HG03108 (cell line): ENCODE measurements around the gene FBXO36.

ENCODE experiments used
- ATAC-seq: cut with Tn5 transposase; IDR thresholded peaks from one replicate; pipeline ENCODE4 v1.9.1; 2021; ENCODE audit warnings: moderate library complexity; ENCODE audit not compliant: unreplicated experiment

Gene FBXO36

DNA sequence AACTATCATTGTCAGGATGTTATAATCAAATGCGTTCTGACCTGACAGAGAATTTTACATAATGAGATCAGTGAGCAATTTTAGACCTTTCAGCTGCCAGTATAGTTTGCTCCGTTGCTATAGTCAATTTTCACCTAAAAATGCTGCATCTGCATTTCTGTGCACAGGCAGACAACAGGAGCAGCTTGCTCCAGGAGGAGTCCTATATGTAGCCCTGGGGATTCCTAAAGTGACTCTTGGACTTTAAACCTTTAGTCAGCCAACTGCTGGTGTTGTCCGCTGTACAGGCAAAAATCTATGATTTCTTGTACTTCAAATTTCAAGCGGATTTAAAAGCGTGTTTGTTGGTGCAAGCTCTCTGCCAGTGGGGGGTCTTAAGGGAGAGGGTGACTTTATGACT, 120.7 kb downstream of the FBXO36 start:
- no peak for ATAC-seq

DNA sequence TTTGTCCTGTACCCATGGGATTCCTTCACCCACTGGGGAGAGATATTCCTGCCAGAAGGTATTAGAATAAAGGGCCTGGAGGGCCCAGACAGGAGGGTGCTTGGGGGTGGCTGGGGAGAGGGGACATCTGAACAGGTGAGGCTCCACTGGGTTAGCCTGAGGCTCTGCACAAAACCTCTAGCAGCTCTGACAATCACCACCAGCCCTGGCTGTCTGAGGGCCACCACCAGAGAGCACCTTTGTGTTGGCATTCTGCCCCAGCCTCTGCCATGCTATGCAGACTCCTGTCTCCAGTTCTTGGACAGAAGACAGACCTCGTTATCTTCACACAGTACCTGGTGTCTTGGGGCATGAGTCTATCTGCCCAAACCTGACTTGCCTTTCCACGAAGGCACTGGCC, 121.2 kb downstream of the FBXO36 start:
- ATAC-seq, result no peak

DNA sequence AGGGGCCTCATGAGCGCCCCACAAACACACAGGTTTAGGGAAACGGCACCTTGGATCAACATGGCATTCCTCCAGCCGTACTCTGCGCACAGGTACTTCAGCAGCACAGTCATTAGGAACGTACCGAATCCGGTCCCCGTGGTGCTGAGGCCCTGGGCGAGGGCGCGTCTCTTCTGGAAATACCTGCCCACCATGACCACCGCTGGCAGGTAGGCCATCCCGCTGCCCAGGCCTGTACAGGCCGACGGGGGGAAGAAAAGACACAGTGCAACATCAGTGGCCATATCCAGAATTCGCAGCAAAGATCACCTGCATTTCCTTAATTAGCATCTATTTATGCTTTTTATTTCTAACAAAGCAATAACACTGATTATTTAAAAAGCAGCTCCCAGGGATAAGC, 124.2 kb downstream of the FBXO36 start:
- no peak for ATAC-seq

DNA sequence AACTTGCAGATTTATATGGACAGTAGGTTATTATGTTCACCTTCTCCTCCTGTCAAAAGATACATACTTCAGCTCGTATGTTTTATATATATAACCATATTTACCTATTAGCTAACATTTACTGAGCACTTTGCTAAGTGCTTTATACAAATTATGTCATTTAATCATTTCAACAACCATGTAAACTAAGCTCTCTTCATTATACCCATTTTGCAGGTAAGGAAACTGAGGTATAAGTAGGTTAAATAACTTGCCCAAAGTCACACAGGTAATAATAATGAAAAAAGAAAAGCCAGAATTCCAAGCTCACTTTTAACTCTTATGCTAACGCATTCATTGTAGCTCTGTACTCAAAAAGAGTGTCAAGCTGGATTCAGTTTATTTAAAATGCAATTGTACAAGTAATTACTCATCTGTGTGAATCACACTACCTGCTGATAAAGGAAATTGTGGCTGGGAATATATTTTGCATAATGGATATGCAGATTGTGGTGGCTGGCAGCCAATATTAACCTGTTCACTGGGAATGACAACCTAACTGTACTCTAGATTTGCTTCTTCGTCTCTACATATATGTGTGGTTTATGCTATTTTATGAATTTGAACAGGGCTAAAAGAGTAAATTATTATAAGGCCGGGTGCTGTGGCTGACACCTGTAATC, 125.8 kb downstream of the FBXO36 start:
- ATAC-seq, result no peak

DNA sequence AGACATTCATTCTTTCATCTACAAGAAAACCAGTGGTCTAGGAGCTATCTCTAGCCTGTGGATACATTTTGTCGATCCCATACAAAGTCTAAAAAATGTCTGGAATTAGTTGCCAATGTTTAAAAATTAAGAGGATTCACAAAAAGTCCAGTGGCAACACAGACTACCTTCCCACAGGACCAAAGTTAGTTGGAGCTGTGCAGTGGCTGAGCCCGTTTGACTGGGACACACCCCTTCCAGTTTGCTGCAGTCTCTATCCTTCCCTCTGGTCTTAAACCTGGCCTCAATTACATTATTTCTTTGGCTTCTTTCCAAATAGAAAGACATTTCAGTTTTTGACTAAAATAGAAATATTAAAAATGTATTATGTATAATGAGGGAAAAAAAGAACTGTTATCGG, 127.8 kb downstream of the FBXO36 start:
- ATAC-seq, result no peak

DNA sequence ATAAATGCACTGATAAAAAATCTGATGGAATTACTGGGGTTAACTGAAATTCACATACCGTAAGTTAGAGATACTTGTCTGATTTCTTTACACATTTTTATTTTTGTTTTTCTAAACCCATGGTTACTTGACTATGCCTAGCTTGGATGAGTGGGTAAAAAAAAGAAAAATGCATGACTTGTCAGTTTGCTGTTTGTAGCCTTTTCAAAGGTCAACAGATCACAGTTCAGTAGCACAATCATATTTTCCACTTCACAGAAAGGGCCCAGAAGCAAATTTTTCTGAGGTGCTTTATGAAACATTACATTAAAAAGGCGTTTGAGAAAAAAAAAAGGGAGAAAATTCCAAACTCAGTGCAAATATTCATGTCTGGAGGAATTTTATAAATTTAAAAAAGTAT, 130.0 kb downstream of the FBXO36 start:
- ATAC-seq, result no peak

DNA sequence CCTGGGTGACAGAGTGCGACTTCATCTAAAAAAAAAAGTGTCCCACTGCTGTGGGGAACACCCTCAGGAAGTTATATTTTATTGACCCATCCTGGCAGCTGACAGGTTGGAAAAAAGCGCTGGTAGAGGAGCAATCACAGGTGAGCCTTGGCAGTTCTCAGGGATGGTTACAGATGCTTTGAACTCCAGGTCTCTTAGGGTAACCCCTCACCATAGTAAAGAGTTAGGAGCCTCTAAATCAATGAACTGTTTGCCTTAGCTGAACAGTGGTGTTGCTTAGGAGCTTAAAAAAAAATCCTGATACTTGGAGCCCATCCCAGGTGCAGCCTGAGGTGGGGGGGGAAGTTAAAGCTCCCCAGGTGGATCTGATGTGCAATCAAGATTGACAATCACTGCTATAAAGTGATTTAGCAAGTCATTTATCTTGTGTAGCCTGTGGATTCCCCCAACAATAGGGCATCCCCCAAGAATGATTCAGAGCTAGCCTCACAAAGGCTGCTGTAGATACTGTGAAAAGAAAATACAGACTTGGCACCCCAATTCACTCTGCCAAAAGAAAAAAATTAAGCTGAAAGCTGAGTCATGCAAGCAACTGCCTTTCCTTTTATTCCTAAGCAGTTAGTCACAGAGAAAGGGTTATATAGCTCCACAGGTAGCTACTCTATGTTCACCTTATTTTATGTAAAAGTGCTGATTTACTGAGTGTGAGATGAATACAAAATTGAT, 131.6 kb downstream of the FBXO36 start:
- ATAC-seq, result no peak

DNA sequence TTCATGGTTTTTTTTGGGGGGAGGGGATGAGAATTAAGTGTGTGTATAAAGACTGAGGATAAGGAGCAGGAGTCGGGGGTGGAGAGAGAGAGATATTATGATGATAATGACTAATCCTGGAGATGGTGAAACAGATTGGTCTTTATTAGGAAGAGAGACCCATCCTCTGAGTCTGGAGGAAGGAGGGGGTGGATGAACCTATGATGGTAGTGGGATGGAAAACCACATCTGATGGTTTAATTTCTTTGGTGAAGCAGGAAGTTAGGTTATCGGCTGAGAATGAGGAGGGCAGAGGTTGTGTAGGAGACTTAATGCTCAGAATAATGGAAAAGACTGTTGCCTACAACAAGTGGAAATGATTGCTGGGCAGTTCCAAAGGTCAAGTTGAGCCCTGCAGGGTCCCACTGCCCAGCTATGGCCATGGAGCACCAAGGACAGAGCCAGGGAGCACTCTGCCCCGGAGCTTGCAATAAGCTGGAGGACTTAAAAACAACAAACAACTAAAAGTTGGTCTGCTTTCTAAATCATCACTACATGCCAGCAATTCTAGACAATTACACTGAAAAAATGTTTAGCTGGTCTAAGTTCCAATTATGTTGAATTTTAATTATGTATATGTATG, 138.5 kb downstream of the FBXO36 start:
- ATAC-seq, result no peak
